Ishikawa (cell line): Measurements from ENCODE around the gene NUP50.

Experiments
- CEBPB ChIP-seq: IDR thresholded peaks from 2 replicates; pipeline ENCODE4 v1.6.1; 2012
- CREB1 ChIP-seq: IDR thresholded peaks from 2 replicates; pipeline ENCODE4 v1.6.1; 2012; ENCODE audit warnings: low read depth
- EGR1 ChIP-seq: IDR thresholded peaks from 2 replicates; pipeline ENCODE4 v1.6.1; 2012
- EP300 ChIP-seq: IDR thresholded peaks from 2 replicates; pipeline ENCODE4 v1.6.1; 2012; ENCODE audit warnings: borderline replicate concordance
- FOXM1 ChIP-seq: IDR thresholded peaks from 2 replicates; pipeline ENCODE4 v1.6.1; 2012; ENCODE audit warnings: low read depth, borderline replicate concordance
- NFIC ChIP-seq: IDR thresholded peaks from 2 replicates; pipeline ENCODE4 v1.6.1; 2012
- RAD21 ChIP-seq: IDR thresholded peaks from 2 replicates; pipeline ENCODE4 v1.6.1; 2012; ENCODE audit warnings: low read depth
- TAF1 ChIP-seq: IDR thresholded peaks from 2 replicates; pipeline ENCODE4 v1.6.1; 2012; ENCODE audit warnings: low read depth, mild to moderate bottlenecking
- TCF12 ChIP-seq: IDR thresholded peaks from 2 replicates; pipeline ENCODE4 v1.6.1; 2012; ENCODE audit warnings: low read depth
- TEAD4 ChIP-seq: IDR thresholded peaks from 2 replicates; pipeline ENCODE4 v1.6.1; 2012
- YY1 ChIP-seq: IDR thresholded peaks from 2 replicates; pipeline ENCODE4 v1.6.1; 2012; ENCODE audit warnings: low read depth
- ZBTB7A ChIP-seq: IDR thresholded peaks from 2 replicates; pipeline ENCODE4 v1.6.1; 2012; ENCODE audit warnings: low read depth
- TF ChIP-seq, protein P1 (sequence below): IDR thresholded peaks from 2 replicates; pipeline ENCODE4 v1.6.1; 2012
- TF ChIP-seq, protein P2 (sequence below): IDR thresholded peaks from 2 replicates; pipeline ENCODE4 v1.6.1; 2012; ENCODE audit warnings: low read depth, mild to moderate bottlenecking
- TF ChIP-seq, protein P3 (sequence below): IDR thresholded peaks from 2 replicates; pipeline ENCODE4 v1.6.1; 2012

The NUP50 gene

DNA sequence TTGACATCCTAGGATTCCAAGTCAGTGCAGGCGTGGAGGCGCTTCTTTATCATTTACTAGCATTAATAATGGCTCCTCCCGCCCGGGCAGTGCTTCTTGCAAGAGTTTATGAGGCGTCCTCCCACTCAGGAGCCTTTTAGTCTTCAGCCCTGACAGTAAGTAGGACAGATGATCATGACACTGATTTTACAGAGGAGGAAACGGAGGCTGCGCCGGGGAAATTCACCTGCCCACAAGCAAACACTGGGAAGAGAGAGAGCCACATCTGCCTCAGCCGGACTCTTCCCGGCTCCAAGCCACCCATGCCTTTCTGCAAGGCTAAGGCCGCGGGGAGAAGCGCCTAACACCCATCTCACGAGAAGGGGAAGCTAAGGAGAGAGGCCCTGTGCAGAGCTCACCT lies 41.1 kb downstream of the NUP50 start:
- TF ChIP-seq EP300 (no peak), TCF12 (no peak), ZBTB7A (no peak)

DNA sequence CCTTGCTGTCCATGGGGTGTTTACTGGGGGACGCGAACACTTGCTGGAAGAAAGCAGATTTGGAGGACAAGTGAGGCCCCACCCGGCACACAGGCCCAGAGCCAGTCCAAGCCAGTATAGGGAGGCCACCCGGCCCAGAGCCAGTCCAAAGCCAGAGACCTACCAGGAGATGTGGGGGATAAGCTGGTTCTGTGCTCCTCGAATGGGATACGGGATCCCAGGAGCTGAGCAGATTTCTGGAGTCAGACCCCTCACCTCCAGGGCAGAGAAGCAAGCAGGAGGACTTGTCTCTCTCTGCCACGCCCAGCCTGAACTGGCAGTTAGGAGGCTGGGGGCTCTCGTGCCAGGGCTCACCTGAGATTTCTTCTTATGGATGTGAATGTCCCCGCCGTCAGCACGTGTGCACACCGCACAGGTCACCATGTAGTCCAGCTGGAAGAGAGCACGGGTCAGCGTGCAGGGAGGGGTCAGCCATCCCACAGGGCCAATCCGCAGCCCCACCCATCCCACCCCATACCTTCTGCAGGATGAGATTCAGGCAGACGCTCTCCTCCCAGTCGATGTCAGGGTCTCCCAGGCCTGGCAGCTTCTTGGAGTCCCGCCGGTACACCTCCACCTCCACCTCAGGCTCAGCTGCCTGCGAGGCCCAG lies 41.7 kb downstream of the NUP50 start:
- TF ChIP-seq ZBTB7A (no peak), EP300 (no peak), TAF1 (no peak), EGR1 (no peak), CEBPB (no peak), FOXM1 (no peak), RAD21 (no peak), CREB1 (no peak), TEAD4 (no peak)
- TF ChIP-seq, protein P1, sequence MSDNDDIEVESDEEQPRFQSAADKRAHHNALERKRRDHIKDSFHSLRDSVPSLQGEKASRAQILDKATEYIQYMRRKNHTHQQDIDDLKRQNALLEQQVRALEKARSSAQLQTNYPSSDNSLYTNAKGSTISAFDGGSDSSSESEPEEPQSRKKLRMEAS, result no peak
- TF ChIP-seq, protein P2, sequence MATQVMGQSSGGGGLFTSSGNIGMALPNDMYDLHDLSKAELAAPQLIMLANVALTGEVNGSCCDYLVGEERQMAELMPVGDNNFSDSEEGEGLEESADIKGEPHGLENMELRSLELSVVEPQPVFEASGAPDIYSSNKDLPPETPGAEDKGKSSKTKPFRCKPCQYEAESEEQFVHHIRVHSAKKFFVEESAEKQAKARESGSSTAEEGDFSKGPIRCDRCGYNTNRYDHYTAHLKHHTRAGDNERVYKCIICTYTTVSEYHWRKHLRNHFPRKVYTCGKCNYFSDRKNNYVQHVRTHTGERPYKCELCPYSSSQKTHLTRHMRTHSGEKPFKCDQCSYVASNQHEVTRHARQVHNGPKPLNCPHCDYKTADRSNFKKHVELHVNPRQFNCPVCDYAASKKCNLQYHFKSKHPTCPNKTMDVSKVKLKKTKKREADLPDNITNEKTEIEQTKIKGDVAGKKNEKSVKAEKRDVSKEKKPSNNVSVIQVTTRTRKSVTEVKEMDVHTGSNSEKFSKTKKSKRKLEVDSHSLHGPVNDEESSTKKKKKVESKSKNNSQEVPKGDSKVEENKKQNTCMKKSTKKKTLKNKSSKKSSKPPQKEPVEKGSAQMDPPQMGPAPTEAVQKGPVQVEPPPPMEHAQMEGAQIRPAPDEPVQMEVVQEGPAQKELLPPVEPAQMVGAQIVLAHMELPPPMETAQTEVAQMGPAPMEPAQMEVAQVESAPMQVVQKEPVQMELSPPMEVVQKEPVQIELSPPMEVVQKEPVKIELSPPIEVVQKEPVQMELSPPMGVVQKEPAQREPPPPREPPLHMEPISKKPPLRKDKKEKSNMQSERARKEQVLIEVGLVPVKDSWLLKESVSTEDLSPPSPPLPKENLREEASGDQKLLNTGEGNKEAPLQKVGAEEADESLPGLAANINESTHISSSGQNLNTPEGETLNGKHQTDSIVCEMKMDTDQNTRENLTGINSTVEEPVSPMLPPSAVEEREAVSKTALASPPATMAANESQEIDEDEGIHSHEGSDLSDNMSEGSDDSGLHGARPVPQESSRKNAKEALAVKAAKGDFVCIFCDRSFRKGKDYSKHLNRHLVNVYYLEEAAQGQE, result no peak

DNA sequence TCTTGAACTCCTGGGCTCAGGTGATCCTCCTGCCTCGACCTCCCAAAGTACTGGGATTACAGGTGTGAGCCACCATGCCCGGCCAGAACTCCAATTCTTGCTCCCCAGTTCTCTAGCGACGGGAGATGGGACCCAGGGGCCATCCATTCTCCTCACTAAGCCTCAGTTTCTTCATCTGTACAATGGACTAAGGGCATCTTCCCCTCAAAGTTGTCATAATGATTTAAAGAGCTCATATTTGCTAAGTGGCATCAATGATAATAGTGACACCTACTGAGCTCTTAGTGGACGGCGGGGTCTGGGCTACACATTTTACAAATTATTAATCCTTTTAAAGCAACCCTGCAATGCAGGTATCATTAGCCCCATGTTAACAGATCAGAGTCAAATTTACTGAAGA lies 42.5 kb downstream of the NUP50 start:
- TF ChIP-seq FOXM1, result no peak
- TF ChIP-seq TEAD4, result no peak
- TF ChIP-seq TAF1, result no peak
- no peak for TF ChIP-seq TCF12
- TF ChIP-seq CEBPB, result no peak
- TF ChIP-seq EGR1, result no peak
- no peak for TF ChIP-seq RAD21
- TF ChIP-seq, protein P1, result no peak
- TF ChIP-seq YY1, result no peak
- TF ChIP-seq EP300, result no peak
- TF ChIP-seq NFIC, result no peak

DNA sequence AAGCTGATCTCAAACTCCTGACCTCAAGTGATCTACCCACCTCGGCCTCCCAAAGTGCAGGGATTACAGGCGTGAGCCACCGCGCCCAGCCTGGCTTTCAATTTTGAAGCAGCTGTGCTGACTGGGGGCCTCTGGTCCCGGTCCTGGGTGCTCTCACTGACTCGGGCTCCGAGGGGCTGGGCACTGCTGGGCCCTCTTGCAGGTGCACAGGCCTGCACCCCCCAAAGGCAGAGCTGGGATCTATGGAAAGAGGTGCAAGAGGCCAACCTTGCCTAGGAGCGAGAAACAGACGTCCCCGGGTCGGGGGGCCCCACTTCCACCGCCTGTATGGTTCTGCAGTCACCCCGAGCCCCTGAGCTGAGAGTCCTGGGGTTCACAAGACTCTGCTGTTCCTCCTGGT lies 43.8 kb downstream of the NUP50 start:
- no peak for TF ChIP-seq TEAD4
- no peak for TF ChIP-seq TAF1
- TF ChIP-seq YY1, result no peak
- TF ChIP-seq, protein P2, result no peak
- TF ChIP-seq EGR1, result no peak
- TF ChIP-seq RAD21, result no peak
- TF ChIP-seq EP300, result no peak
- no peak for TF ChIP-seq TCF12
- no peak for TF ChIP-seq FOXM1
- TF ChIP-seq CREB1, result no peak
- TF ChIP-seq NFIC, result no peak
- TF ChIP-seq, protein P1, result no peak
- TF ChIP-seq, protein P3, sequence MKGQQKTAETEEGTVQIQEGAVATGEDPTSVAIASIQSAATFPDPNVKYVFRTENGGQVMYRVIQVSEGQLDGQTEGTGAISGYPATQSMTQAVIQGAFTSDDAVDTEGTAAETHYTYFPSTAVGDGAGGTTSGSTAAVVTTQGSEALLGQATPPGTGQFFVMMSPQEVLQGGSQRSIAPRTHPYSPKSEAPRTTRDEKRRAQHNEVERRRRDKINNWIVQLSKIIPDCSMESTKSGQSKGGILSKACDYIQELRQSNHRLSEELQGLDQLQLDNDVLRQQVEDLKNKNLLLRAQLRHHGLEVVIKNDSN, result no peak
- TF ChIP-seq CEBPB, result no peak
- TF ChIP-seq ZBTB7A, result no peak

DNA sequence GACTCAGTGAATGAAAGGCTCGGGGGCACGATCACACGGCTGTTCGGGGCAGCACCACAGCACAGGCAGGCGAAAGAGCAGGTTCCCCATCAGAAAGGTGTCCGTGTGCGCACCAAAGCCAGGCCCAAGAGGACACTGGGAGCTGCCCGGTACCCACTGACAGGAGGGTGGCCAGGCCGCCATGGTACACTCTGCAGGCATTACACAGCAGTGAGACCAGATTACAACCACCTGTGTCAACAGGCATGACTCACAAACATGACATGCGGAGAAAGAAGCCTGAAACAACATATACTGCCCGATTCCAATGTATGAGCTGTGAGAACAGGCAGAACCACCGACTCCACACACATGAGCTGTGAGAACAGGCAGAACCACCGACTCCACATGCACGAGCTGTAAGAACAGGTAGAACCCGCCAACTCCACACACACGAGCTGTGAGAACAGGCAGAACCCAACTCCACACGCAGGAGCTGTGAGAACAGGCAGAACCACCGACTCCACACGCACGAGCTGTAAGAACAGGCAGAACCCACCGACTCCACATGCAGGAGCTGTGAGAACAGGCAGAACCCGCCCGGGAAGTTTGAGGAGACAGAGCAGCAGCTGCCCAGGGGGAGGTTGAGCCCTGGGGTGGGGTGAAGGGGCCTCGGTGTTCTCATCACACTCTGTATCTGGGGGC lies 44.4 kb downstream of the NUP50 start:
- TF ChIP-seq FOXM1 (no peak), EP300 (no peak), EGR1 (no peak), CEBPB (no peak), TCF12 (no peak), ZBTB7A (no peak), NFIC (no peak), TAF1 (no peak), RAD21 (no peak), YY1 (no peak), TEAD4 (no peak), CREB1 (no peak)
- TF ChIP-seq, protein P2, result no peak
- TF ChIP-seq, protein P1, result no peak
- TF ChIP-seq, protein P3, result no peak
